Liver (tissue), 9 donors: ENCODE results near the gene SLC4A7. TPM values are rescaled to one million over a fixed set of nuclear protein-coding genes. Genes with fewer than 3 reads are reported as not detected.

ENCODE experiments used
- DNase-seq: peaks from one replicate; pipeline ENCODE4 v3.0.0-alpha.2; 2017; ENCODE audit warnings: low spot score
- H3K27ac ChIP-seq, 2 donors: one replicate each; pipeline ENCODE4 v1.7.0; 2013; ENCODE audit warnings: inconsistent platforms in 2 of 2, low read length in 2 of 2, control low read depth in 1 of 2, low read depth in 1 of 2, mild to moderate bottlenecking in 1 of 2
- H3K27me3 ChIP-seq, 4 donors: one replicate each; pipeline versions ENCODE4 v1.6.1 to v1.7.0; 2013; ENCODE audit warnings: low read length in 3 of 4, inconsistent platforms in 1 of 4, mild to moderate bottlenecking in 1 of 4, moderate library complexity in 1 of 4; ENCODE audit not compliant: control insufficient read depth in 4 of 4, insufficient read depth in 4 of 4
- H3K36me3 ChIP-seq, 4 donors: one replicate each; pipeline versions ENCODE4 v1.6.1 to v1.7.0; 2013; ENCODE audit warnings: low read length in 3 of 4, mild to moderate bottlenecking in 3 of 4, low read depth in 1 of 4, moderate library complexity in 1 of 4; ENCODE audit not compliant: control insufficient read depth in 4 of 4, insufficient read depth in 3 of 4
- H3K4me1 ChIP-seq, 4 donors: one replicate each; pipeline versions ENCODE4 v1.6.1 to v1.7.0; 2013; ENCODE audit warnings: low read length in 3 of 4, mild to moderate bottlenecking in 3 of 4, moderate library complexity in 1 of 4; ENCODE audit not compliant: control insufficient read depth in 4 of 4, insufficient read depth in 4 of 4
- H3K4me3 ChIP-seq, 3 donors: one replicate each; pipeline versions ENCODE4 v1.6.1 to v1.7.0; 2013; ENCODE audit warnings: low read length in 3 of 3, control low read depth in 1 of 3, low read depth in 1 of 3, mild to moderate bottlenecking in 1 of 3
- H3K9ac ChIP-seq, 2 donors: one replicate each; pipeline ENCODE4 v1.7.0; 2013; ENCODE audit warnings: low read length in 2 of 2, mild to moderate bottlenecking in 2 of 2, moderate library complexity in 2 of 2, control low read depth in 1 of 2, low read depth in 1 of 2
- H3K9me3 ChIP-seq, 4 donors: one replicate each; pipeline versions ENCODE4 v1.6.1 to v1.7.0; 2013; ENCODE audit warnings: low read length in 3 of 4; ENCODE audit not compliant: control insufficient read depth in 4 of 4
- EGR1 ChIP-seq, 2 donors: IDR thresholded peaks; 2 replicates each; pipeline ENCODE4 v1.6.1; 2016 to 2018; ENCODE audit warnings: antibody characterized with exemption in 2 of 2, low read depth in 2 of 2
- FOXA1 ChIP-seq: IDR thresholded peaks from 2 replicates; pipeline ENCODE4 v1.6.1; 2016; ENCODE audit warnings: antibody characterized with exemption
- GABPA ChIP-seq, 2 donors: IDR thresholded peaks in 1 of 2; conservative IDR thresholded peaks in 1 of 2; 2 replicates each; pipeline ENCODE4 v1.6.1; 2016; ENCODE audit warnings: antibody characterized with exemption in 2 of 2, mild to moderate bottlenecking in 1 of 2, moderate library complexity in 1 of 2
- HNF4A ChIP-seq, 2 donors: conservative IDR thresholded peaks; 2 replicates each; pipeline ENCODE4 v1.6.1; 2016; ENCODE audit warnings: antibody characterized with exemption in 2 of 2, mild to moderate bottlenecking in 2 of 2
- HNF4G ChIP-seq: IDR thresholded peaks from 2 replicates; pipeline ENCODE4 v1.6.1; 2016; ENCODE audit warnings: antibody characterized with exemption
- JUND ChIP-seq, 2 donors: IDR thresholded peaks; 2 replicates each; pipeline ENCODE4 v1.6.1; 2016; ENCODE audit warnings: antibody characterized with exemption in 2 of 2
- NR2F2 ChIP-seq: IDR thresholded peaks from 2 replicates; pipeline ENCODE4 v1.6.1; 2016; ENCODE audit warnings: antibody characterized with exemption
- RAD21 ChIP-seq, 2 donors: IDR thresholded peaks; 2 replicates each; pipeline ENCODE4 v1.6.1; 2016; ENCODE audit warnings: antibody characterized with exemption in 2 of 2, mild to moderate bottlenecking in 2 of 2
- SP1 ChIP-seq: IDR thresholded peaks from 2 replicates; pipeline ENCODE4 v1.6.1; 2018; ENCODE audit warnings: antibody characterized with exemption, mild to moderate bottlenecking
- TAF1 ChIP-seq: conservative IDR thresholded peaks from 2 replicates; pipeline ENCODE4 v1.6.1; 2016; ENCODE audit warnings: antibody characterized with exemption, mild to moderate bottlenecking
- YY1 ChIP-seq: IDR thresholded peaks from 2 replicates; pipeline ENCODE4 v1.6.1; 2016; ENCODE audit warnings: antibody characterized with exemption, mild to moderate bottlenecking
- WGBS: extraction: QIAGEN DNeasy Blood & Tissue Kit; methylation state at CpG from one replicate; pipeline ENCODE4 v1.1.7; 2013; 5-methylcytosine and 5-hydroxymethylcytosine counted together
- polyA plus RNA-seq, 2 donors: library from polyadenylated mRNA; stranded (reverse) in 1 of 2; unstranded in 1 of 2; fragments of 200-250 nt in 1 of 2; fragments of >200 nt in 1 of 2; fragmentation: Nextera tagmentation in 1 of 2; extraction: Ambion mirVana in 1 of 2; gene quantifications; one replicate each; pipeline versions ENCODE4 v1.2.1 to v1.2.3, GENCODE V29; 2013 to 2015
- total RNA-seq, 2 donors: library from RNA; depleted of rRNA; stranded (reverse); fragments of >200 nt; gene quantifications; one replicate each; pipeline ENCODE4 v1.2.3, GENCODE V29; 2014
- TF ChIP-seq, protein P1 (sequence below): fragments of 150-350 bp; IDR thresholded peaks from 2 replicates; pipeline ENCODE4 v1.5.1; 2017; ENCODE audit warnings: improper control_type of control experiment, low read depth, low read length; ENCODE audit not compliant: missing input control
- TF ChIP-seq, protein P2 (sequence below): IDR thresholded peaks from 2 replicates; pipeline ENCODE4 v1.6.1; 2016; ENCODE audit warnings: antibody characterized with exemption
- TF ChIP-seq, protein P3 (sequence below): IDR thresholded peaks from 2 replicates; pipeline ENCODE4 v1.6.1; 2016; ENCODE audit warnings: antibody characterized with exemption
- TF ChIP-seq, protein P4 (sequence below): IDR thresholded peaks from 2 replicates; pipeline ENCODE4 v1.6.1; 2016; ENCODE audit warnings: antibody characterized with exemption
- TF ChIP-seq, protein P5 (sequence below): IDR thresholded peaks from 2 replicates; pipeline ENCODE4 v1.6.1; 2016; ENCODE audit warnings: antibody characterized with exemption, mild to moderate bottlenecking
- donor health status: healthy.
- donor health status: healthy.
- donor health status: healthy.
- donor health status: healthy.
- donor health status: healthy.

Gene SLC4A7
- total and polyA plus RNA-seq, 4 donors, result 0.76 to 9.8 (median 4.1) TPM

DNA sequence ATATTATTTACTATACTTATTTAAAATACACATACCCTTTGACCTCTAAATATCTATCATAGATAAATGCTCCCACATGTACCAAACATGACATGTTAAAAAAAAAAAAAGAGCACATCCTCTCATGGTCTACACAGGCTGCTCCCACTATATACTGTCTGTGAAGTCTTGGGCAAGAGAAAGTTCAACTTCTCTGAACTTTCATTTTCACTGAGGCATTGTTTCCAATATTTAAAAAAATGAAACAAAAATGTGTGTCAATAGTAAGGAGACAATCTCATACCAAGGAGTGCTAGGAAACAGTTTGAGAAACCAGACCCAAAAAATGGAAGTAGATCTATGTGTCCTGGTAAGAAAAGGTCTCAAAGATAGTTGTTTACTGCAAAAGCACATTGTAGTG lies 29.3 kb downstream of the SLC4A7 start:
- DNase-seq, result no peak
- Histone ChIP-seq H3K4me3 (no peak overlapping the region), H3K9ac (no peak overlapping the region), H3K9me3 (no peaks in the 10 kb centered on the region), H3K27ac (no peak overlapping the region), H3K27me3 (no peaks in the 10 kb centered on the region), H3K36me3 (no peaks in the 10 kb centered on the region), H3K4me1 (peaks cover 0 to 3% (median under 1%) of the 10 kb centered on the region in 4 donors)
- no peak for TF ChIP-seq RAD21 (IDR thresholded peaks at IDR 0.05)

DNA sequence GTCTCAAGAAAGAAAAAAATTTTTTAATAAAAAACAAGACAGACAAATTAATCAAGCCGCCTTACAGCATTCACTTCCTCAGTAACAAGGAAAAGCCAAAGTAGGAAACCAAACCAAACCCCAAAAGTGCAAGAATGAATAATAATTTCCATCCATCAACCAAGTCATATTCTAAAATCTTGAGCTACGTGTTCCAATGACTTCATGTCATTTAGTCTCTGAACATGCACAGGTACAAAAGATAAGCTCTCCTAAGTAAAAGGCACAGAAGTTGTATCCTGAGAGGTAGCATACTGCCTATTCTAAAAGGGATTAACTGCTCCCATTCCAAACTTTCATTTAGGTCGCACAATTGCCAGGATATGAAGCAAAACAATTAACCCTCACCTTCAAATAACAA lies 29.7 kb downstream of the SLC4A7 start:
- Histone ChIP-seq H3K4me3 (no peak overlapping the region), H3K9me3 (no peaks in the 10 kb centered on the region), H3K4me1 (peaks cover 0 to 6% (median 3%) of the 10 kb centered on the region in 4 donors), H3K9ac (no peak overlapping the region), H3K27me3 (no peaks in the 10 kb centered on the region), H3K27ac (no peak overlapping the region), H3K36me3 (no peaks in the 10 kb centered on the region)
- no peak for DNase-seq
- WGBS, result 93% methylated on average over 3 of the region's 3 CpGs
- TF ChIP-seq TAF1 (no peak), HNF4A (conservative IDR thresholded peaks at IDR 0.05) (no peak), EGR1 (IDR thresholded peaks at IDR 0.05; ENCODE audit: low read depth in 2 of 2) (no peak), JUND (IDR thresholded peaks at IDR 0.05) (no peak), HNF4G (no peak), NR2F2 (no peak), GABPA (IDR thresholded peaks at IDR 0.05 in 1 of 2, conservative IDR thresholded peaks at IDR 0.05 in 1 of 2) (no peak), FOXA1 (no peak), SP1 (no peak)
- TF ChIP-seq, protein P1, sequence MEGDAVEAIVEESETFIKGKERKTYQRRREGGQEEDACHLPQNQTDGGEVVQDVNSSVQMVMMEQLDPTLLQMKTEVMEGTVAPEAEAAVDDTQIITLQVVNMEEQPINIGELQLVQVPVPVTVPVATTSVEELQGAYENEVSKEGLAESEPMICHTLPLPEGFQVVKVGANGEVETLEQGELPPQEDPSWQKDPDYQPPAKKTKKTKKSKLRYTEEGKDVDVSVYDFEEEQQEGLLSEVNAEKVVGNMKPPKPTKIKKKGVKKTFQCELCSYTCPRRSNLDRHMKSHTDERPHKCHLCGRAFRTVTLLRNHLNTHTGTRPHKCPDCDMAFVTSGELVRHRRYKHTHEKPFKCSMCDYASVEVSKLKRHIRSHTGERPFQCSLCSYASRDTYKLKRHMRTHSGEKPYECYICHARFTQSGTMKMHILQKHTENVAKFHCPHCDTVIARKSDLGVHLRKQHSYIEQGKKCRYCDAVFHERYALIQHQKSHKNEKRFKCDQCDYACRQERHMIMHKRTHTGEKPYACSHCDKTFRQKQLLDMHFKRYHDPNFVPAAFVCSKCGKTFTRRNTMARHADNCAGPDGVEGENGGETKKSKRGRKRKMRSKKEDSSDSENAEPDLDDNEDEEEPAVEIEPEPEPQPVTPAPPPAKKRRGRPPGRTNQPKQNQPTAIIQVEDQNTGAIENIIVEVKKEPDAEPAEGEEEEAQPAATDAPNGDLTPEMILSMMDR, result no peak
- TF ChIP-seq, protein P2, sequence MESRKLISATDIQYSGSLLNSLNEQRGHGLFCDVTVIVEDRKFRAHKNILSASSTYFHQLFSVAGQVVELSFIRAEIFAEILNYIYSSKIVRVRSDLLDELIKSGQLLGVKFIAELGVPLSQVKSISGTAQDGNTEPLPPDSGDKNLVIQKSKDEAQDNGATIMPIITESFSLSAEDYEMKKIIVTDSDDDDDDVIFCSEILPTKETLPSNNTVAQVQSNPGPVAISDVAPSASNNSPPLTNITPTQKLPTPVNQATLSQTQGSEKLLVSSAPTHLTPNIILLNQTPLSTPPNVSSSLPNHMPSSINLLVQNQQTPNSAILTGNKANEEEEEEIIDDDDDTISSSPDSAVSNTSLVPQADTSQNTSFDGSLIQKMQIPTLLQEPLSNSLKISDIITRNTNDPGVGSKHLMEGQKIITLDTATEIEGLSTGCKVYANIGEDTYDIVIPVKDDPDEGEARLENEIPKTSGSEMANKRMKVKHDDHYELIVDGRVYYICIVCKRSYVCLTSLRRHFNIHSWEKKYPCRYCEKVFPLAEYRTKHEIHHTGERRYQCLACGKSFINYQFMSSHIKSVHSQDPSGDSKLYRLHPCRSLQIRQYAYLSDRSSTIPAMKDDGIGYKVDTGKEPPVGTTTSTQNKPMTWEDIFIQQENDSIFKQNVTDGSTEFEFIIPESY, result no peak
- TF ChIP-seq, protein P3, sequence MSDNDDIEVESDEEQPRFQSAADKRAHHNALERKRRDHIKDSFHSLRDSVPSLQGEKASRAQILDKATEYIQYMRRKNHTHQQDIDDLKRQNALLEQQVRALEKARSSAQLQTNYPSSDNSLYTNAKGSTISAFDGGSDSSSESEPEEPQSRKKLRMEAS, result no peak
- TF ChIP-seq, protein P4, sequence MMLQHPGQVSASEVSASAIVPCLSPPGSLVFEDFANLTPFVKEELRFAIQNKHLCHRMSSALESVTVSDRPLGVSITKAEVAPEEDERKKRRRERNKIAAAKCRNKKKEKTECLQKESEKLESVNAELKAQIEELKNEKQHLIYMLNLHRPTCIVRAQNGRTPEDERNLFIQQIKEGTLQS, result no peak

DNA sequence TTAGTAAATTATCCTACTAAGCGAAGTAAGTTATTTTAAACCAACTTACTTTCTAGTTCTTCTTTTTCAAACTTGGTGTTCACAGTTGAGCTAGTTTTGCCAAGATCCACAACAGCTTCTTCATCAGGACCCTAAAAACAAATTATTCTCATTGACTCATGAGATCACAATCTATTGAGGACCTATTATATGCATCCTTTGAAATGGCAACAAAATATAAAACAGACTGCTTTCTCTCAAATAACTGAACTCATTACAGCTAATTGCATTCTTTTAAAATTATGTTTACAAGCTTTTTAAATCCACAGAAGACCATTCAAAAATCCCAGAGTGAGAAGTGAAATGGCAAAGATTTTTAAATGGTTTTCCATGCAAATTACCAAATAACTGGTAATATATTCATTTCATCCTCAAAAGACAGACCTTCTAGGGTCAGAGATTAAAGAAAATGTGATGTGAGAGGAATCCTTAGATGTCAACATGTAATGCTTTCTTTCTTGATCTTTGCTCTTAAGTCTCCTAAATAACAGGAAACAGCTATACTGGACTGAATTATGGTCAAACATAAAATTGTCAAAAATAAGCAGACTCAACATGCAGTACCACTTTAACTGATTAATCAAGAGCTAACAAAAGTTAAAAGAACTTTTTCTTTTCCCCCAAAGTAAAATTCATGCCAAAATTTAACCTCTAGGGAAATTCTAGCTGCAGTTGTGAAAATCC lies 31.7 kb downstream of the SLC4A7 start:
- Histone ChIP-seq H3K27me3 (no peaks in the 10 kb centered on the region), H3K4me3 (no peak overlapping the region), H3K9ac (no peak overlapping the region), H3K4me1 (peaks cover 0 to 8% (median 3%) of the 10 kb centered on the region in 4 donors), H3K36me3 (no peaks in the 10 kb centered on the region), H3K9me3 (no peaks in the 10 kb centered on the region), H3K27ac (no peak overlapping the region)
- no peak for DNase-seq
- TF ChIP-seq, protein P5, sequence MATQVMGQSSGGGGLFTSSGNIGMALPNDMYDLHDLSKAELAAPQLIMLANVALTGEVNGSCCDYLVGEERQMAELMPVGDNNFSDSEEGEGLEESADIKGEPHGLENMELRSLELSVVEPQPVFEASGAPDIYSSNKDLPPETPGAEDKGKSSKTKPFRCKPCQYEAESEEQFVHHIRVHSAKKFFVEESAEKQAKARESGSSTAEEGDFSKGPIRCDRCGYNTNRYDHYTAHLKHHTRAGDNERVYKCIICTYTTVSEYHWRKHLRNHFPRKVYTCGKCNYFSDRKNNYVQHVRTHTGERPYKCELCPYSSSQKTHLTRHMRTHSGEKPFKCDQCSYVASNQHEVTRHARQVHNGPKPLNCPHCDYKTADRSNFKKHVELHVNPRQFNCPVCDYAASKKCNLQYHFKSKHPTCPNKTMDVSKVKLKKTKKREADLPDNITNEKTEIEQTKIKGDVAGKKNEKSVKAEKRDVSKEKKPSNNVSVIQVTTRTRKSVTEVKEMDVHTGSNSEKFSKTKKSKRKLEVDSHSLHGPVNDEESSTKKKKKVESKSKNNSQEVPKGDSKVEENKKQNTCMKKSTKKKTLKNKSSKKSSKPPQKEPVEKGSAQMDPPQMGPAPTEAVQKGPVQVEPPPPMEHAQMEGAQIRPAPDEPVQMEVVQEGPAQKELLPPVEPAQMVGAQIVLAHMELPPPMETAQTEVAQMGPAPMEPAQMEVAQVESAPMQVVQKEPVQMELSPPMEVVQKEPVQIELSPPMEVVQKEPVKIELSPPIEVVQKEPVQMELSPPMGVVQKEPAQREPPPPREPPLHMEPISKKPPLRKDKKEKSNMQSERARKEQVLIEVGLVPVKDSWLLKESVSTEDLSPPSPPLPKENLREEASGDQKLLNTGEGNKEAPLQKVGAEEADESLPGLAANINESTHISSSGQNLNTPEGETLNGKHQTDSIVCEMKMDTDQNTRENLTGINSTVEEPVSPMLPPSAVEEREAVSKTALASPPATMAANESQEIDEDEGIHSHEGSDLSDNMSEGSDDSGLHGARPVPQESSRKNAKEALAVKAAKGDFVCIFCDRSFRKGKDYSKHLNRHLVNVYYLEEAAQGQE, result no peak
- TF ChIP-seq, protein P3, result no peak
- TF ChIP-seq FOXA1, result no peak
- no peak for TF ChIP-seq HNF4A (conservative IDR thresholded peaks at IDR 0.05)
- no peak for TF ChIP-seq YY1
- no peak for TF ChIP-seq EGR1 (IDR thresholded peaks at IDR 0.05; ENCODE audit: low read depth in 2 of 2)
- TF ChIP-seq GABPA (IDR thresholded peaks at IDR 0.05 in 1 of 2, conservative IDR thresholded peaks at IDR 0.05 in 1 of 2), result no peak
- TF ChIP-seq RAD21 (IDR thresholded peaks at IDR 0.05), result no peak
- TF ChIP-seq JUND (IDR thresholded peaks at IDR 0.05), result no peak
- no peak for TF ChIP-seq SP1
- TF ChIP-seq NR2F2, result no peak
- TF ChIP-seq, protein P4, result no peak
- 96% methylated on average over 1 of the region's 1 CpG for WGBS
